ENCODE data around the gene SOX2.
"Not testable (repeated sequence)": the region's sequence is repeated elsewhere in the genome, so short reads cannot be mapped to it uniquely, and the experiment has no call there.

The SOX2 gene

DNA sequence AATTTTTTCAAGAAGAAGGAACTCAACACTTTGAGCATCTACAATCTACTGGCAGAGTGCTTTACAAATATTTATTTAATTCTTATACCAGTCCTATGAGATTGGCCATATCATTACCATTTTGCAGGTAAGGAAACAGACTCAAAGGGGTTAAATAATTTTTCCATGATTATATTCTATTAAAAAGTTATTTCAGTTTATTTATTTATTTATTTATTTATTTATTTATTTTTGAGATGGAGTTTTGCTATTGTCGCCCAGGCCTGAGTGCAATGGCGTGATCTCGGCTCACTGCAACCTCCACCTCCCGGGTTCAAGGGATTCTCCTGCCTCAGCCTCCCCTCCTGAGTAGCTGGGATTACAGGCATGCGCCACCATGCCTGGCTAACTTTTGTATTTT, 52.3 kb downstream of the SOX2 start:
- DNase-seq: not testable (repeated sequence)
